Neural cell (in vitro differentiated cells): Measurements from ENCODE around the gene EXD3. TPM values are rescaled to one million over a fixed set of nuclear protein-coding genes. Genes with fewer than 3 reads are reported as not detected.

Experiments used
- H2AFZ ChIP-seq: fragments of 200-600, 300-800 bp; sonication (generic), shearing (Covaris generic); 2 replicates; pipeline ENCODE4 v1.6.0; 2014; ENCODE audit warnings: low read depth, mild to moderate bottlenecking, antibody characterized with exemption, low read length, moderate library complexity
- H3F3A ChIP-seq: fragments of 200-600 bp; shearing (Covaris generic); 2 replicates; pipeline ENCODE4 v1.6.1; 2016; ENCODE audit warnings: mild to moderate bottlenecking, moderate library complexity, mixed read lengths, antibody characterized with exemption, low read length; ENCODE audit not compliant: insufficient read depth, poor library complexity, severe bottlenecking
- H3K27ac ChIP-seq: fragments of 200-600, 300-800 bp; sonication (generic), shearing (Covaris generic); 2 replicates; pipeline ENCODE4 v1.5.1; 2014; ENCODE audit warnings: mild to moderate bottlenecking, low read length, moderate library complexity
- H3K27me3 ChIP-seq: fragments of 300-800, 200-600 bp; sonication (generic), shearing (Covaris generic); 2 replicates; pipeline ENCODE4 v1.6.0; 2014; ENCODE audit warnings: mild to moderate bottlenecking, low read depth, low read length, moderate library complexity; ENCODE audit not compliant: insufficient read depth
- H3K36me3 ChIP-seq: fragments of 300-800, 200-600 bp; sonication (generic), shearing (Covaris generic); 2 replicates; pipeline ENCODE4 v1.5.1; 2014; ENCODE audit warnings: mild to moderate bottlenecking, antibody characterized with exemption, low read length, moderate library complexity; ENCODE audit not compliant: insufficient read depth
- H3K4me2 ChIP-seq: fragments of 300-800, 200-600 bp; sonication (generic), shearing (Covaris generic); 2 replicates; pipeline ENCODE4 v1.6.0; 2014; ENCODE audit warnings: mild to moderate bottlenecking, low read length
- H3K4me3 ChIP-seq: fragments of 300-800, 200-600 bp; sonication (generic), shearing (Covaris generic); 2 replicates; pipeline ENCODE4 v1.5.1; 2014; ENCODE audit warnings: mild to moderate bottlenecking, low read length, moderate library complexity
- H3K79me2 ChIP-seq: fragments of 200-600 bp; shearing (Covaris generic); replicated peaks from 2 replicates; pipeline ENCODE4 v1.6.0; 2014; ENCODE audit warnings: mild to moderate bottlenecking, low read length, moderate library complexity; ENCODE audit not compliant: insufficient read depth
- H3K9ac ChIP-seq: fragments of 300-800, 200-600 bp; sonication (generic), shearing (Covaris generic); 2 replicates; pipeline ENCODE4 v1.6.1; 2016; ENCODE audit warnings: mild to moderate bottlenecking, low read length, mixed read lengths
- H3K9me2 ChIP-seq: fragments of 200-600 bp; shearing (Covaris generic); 2 replicates; pipeline ENCODE4 v1.6.1; 2016; ENCODE audit warnings: mild to moderate bottlenecking, low read length, mixed read lengths; ENCODE audit not compliant: insufficient read depth
- H3K9me3 ChIP-seq: fragments of 200-600, 300-800 bp; sonication (generic), shearing (Covaris generic); 2 replicates; pipeline ENCODE4 v1.6.1; 2016; ENCODE audit warnings: mild to moderate bottlenecking, mixed run types, low read length, moderate library complexity, mixed read lengths
- H4K20me1 ChIP-seq: fragments of 200-600 bp; shearing (Covaris generic); 2 replicates; pipeline ENCODE4 v1.6.1; 2016; ENCODE audit warnings: mild to moderate bottlenecking, mixed run types; ENCODE audit not compliant: insufficient read depth
- EP300 ChIP-seq: fragments of 450-650 bp; conservative IDR thresholded peaks from 2 replicates; pipeline ENCODE4 v1.6.1; 2014; ENCODE audit warnings: antibody characterized with exemption, mild to moderate bottlenecking, moderate library complexity; ENCODE audit not compliant: poor library complexity, severe bottlenecking
- EZH2 ChIP-seq: fragments of 200-600, 300-800 bp; shearing (Covaris generic), sonication (generic); IDR thresholded peaks from 2 replicates; pipeline ENCODE4 v1.6.1; 2014; ENCODE audit warnings: antibody characterized with exemption, low read length, borderline replicate concordance, mild to moderate bottlenecking; ENCODE audit not compliant: insufficient read depth, poor library complexity, severe bottlenecking
- MXI1 ChIP-seq: fragments of 450-650 bp; conservative IDR thresholded peaks from 2 replicates; pipeline ENCODE4 v1.6.1; 2014; ENCODE audit warnings: antibody characterized with exemption, mild to moderate bottlenecking; ENCODE audit not compliant: poor library complexity, severe bottlenecking
- POLR2AphosphoS5 ChIP-seq: IDR thresholded peaks from 2 replicates; pipeline ENCODE4 v1.6.1; 2012
- RAD21 ChIP-seq: fragments of 450-650 bp; conservative IDR thresholded peaks from 2 replicates; pipeline ENCODE4 v1.6.1; 2014; ENCODE audit warnings: antibody characterized with exemption, mild to moderate bottlenecking, moderate library complexity
- REST ChIP-seq: IDR thresholded peaks from 2 replicates; pipeline ENCODE4 v1.6.1; 2012; ENCODE audit warnings: borderline replicate concordance
- SMC3 ChIP-seq: fragments of 450-650 bp; conservative IDR thresholded peaks from 2 replicates; pipeline ENCODE4 v1.6.1; 2014; ENCODE audit warnings: antibody characterized with exemption, mild to moderate bottlenecking, moderate library complexity; ENCODE audit not compliant: poor library complexity
- TAF1 ChIP-seq: IDR thresholded peaks from 2 replicates; pipeline ENCODE4 v1.6.1; 2012; ENCODE audit warnings: low read depth
- polyA plus RNA-seq: library from polyadenylated mRNA; depleted of rRNA; stranded (reverse); fragments of >200 nt; gene quantifications from 2 replicates; pipeline ENCODE4 v1.2.3, GENCODE V29; 2014
- TF ChIP-seq, protein P1 (sequence below): fragments of 450-650 bp; IDR thresholded peaks from 2 replicates; pipeline ENCODE4 v1.5.1; 2014; ENCODE audit warnings: antibody characterized with exemption, mild to moderate bottlenecking, moderate library complexity; ENCODE audit not compliant: poor library complexity, severe bottlenecking

Gene EXD3
- polyA plus RNA-seq, 1 donor from 2014 or later: 32.9 TPM

- Histone ChIP-seq H3K9me3 (no peaks in the 10 kb centered on the region), H3K9me2 (no peaks in the 10 kb centered on the region), H4K20me1 (no peaks in the 10 kb centered on the region), H3K4me3 (no peak overlapping the region), H3K4me2 (no peak overlapping the region), H3K27ac (no peak overlapping the region), H3K79me2 (no peaks in the 10 kb centered on the region), H3F3A (no peaks in the 10 kb centered on the region), H3K9ac (no peak overlapping the region), H3K36me3 (no peaks in the 10 kb centered on the region), H3K27me3 (no peaks in the 10 kb centered on the region), H2AFZ (no peak overlapping the region)
- TF ChIP-seq REST (no peak), RAD21 (no peak), EZH2 (no peak), TAF1 (no peak), EP300 (no peak), MXI1 (no peak), SMC3 (no peak), POLR2AphosphoS5 (no peak)
- TF ChIP-seq, protein P1, sequence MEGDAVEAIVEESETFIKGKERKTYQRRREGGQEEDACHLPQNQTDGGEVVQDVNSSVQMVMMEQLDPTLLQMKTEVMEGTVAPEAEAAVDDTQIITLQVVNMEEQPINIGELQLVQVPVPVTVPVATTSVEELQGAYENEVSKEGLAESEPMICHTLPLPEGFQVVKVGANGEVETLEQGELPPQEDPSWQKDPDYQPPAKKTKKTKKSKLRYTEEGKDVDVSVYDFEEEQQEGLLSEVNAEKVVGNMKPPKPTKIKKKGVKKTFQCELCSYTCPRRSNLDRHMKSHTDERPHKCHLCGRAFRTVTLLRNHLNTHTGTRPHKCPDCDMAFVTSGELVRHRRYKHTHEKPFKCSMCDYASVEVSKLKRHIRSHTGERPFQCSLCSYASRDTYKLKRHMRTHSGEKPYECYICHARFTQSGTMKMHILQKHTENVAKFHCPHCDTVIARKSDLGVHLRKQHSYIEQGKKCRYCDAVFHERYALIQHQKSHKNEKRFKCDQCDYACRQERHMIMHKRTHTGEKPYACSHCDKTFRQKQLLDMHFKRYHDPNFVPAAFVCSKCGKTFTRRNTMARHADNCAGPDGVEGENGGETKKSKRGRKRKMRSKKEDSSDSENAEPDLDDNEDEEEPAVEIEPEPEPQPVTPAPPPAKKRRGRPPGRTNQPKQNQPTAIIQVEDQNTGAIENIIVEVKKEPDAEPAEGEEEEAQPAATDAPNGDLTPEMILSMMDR: no peak
These were observed 11.1 kb downstream of the EXD3 start for GRCh38 chr9:137411645-137412380.

GRCh38 chr9:137411260-137411644 lies 11.7 kb downstream of the EXD3 start:
- no peaks in the 10 kb centered on the region for H3K27me3 ChIP-seq
- no peak overlapping the region for H3K4me3 ChIP-seq
- H2AFZ ChIP-seq: no peak overlapping the region
- no peaks in the 10 kb centered on the region for H3K9me3 ChIP-seq
- H3K4me2 ChIP-seq: no peak overlapping the region
- no peaks in the 10 kb centered on the region for H3K36me3 ChIP-seq
- no peaks in the 10 kb centered on the region for H3F3A ChIP-seq
- no peak overlapping the region for H3K27ac ChIP-seq
- no peak overlapping the region for H3K9ac ChIP-seq
- no peak for TF ChIP-seq REST
- TF ChIP-seq POLR2AphosphoS5: no peak
- no peak for TF ChIP-seq EZH2
- TF ChIP-seq RAD21: no peak
- no peak for TF ChIP-seq SMC3
- TF ChIP-seq, protein P1: no peak
- TF ChIP-seq TAF1: no peak
- TF ChIP-seq MXI1: no peak
- TF ChIP-seq EP300: no peak
- H4K20me1 ChIP-seq: no peaks in the 10 kb centered on the region
- H3K79me2 ChIP-seq: no peaks in the 10 kb centered on the region
- H3K9me2 ChIP-seq: no peaks in the 10 kb centered on the region
